Endothelial cell of umbilical vein (primary cell): ENCODE results near the gene CD81. TPM values are rescaled to one million over a fixed set of nuclear protein-coding genes. Genes with fewer than 3 reads are reported as not detected.
A peak's percentile ranks its signal among the peaks of the same experiment; 100 is the strongest.

Experiments used
- BruUV-seq: library from RNA; stranded (reverse); fragments of 400-500 nt; replicated peaks from 2 replicates; lab custom pipeline; 2021; lab: Mats Ljungman, UMichigan
- CTCF ChIA-PET: fragments of 300-600, 350-600 bp; sonication (Branson Sonifier 250); formaldehyde crosslinking; loops from one replicate; lab custom pipeline; 2021; ENCODE audit warnings: antibody characterized with exemption, inconsistent platforms; lab: Charles Lee
- POLR2A ChIA-PET: fragments of 300-600, 350-600 bp; sonication (Branson Sonifier 250); formaldehyde crosslinking; loops from one replicate; lab custom pipeline; 2021; ENCODE audit warnings: antibody characterized with exemption, inconsistent platforms; lab: Charles Lee
- DNase-seq: peaks from one replicate; pipeline ENCODE4 v3.0.0-alpha.2; 2011; ENCODE audit warnings: low read depth, low spot score
- FAIRE-seq: peaks from 2 replicates; lab custom pipeline; 2011; peaks lifted over from hg19 to GRCh38; lab: Jason Lieb, UNC
- H2AFZ ChIP-seq: 2 replicates; pipeline ENCODE4 v1.6.0; 2012; ENCODE audit warnings: low read depth, low read length, control low read depth, inconsistent platforms
- H3K27ac ChIP-seq: 2 replicates; pipeline ENCODE4 v1.5.1; 2011; ENCODE audit warnings: low read depth, mild to moderate bottlenecking, control low read depth, low read length, moderate library complexity; ENCODE audit not compliant: insufficient read depth
- H3K27me3 ChIP-seq, 2 experiments: 2 replicates each; pipeline versions ENCODE4 v1.6.0 to v1.6.1; 2011; ENCODE audit warnings: low read length in 2 of 2, mixed read lengths in 1 of 2; ENCODE audit not compliant: control insufficient read depth in 2 of 2, insufficient read depth in 2 of 2
- H3K36me3 ChIP-seq, 2 experiments: 2 replicates in 1 of 2; 3 replicates in 1 of 2; pipeline ENCODE4 v1.5.1; 2011; ENCODE audit warnings: low read length in 2 of 2, mild to moderate bottlenecking in 1 of 2, moderate library complexity in 1 of 2; ENCODE audit not compliant: control insufficient read depth in 2 of 2, insufficient read depth in 2 of 2; ENCODE audit errors: extremely low read depth in 1 of 2
- H3K4me1 ChIP-seq: 3 replicates; pipeline ENCODE4 v1.5.1; 2011; ENCODE audit warnings: mild to moderate bottlenecking, low read length; ENCODE audit not compliant: control insufficient read depth, insufficient read depth; ENCODE audit errors: extremely low read depth
- H3K4me2 ChIP-seq: 2 replicates; pipeline ENCODE4 v1.6.1; 2011; ENCODE audit warnings: low read length, control low read depth, mixed read lengths; ENCODE audit not compliant: insufficient read depth
- H3K4me3 ChIP-seq, 3 experiments: fragments of 200-600 bp in 1 of 3; sonication (generic), shearing (Covaris generic) in 1 of 3; replicated peaks in 1 of 3; 2 replicates each; pipeline ENCODE4 v1.5.1; 2011 to 2016; ENCODE audit warnings: control low read depth in 3 of 3, low read length in 3 of 3, mild to moderate bottlenecking in 2 of 3, inconsistent platforms in 1 of 3, low read depth in 1 of 3, moderate library complexity in 1 of 3; ENCODE audit not compliant: insufficient read depth in 1 of 3
- H3K79me2 ChIP-seq: 2 replicates; pipeline ENCODE4 v1.6.0; 2012; ENCODE audit warnings: low read length, inconsistent platforms; ENCODE audit not compliant: control insufficient read depth, insufficient read depth
- H3K9ac ChIP-seq: replicated peaks from 2 replicates; pipeline ENCODE3; 2011; ENCODE audit warnings: low read length, control low read depth; ENCODE audit not compliant: insufficient read depth; ENCODE audit errors: extremely low read depth
- H3K9me1 ChIP-seq: replicated peaks from 3 replicates; pipeline ENCODE4 v1.6.0; 2011; ENCODE audit warnings: mild to moderate bottlenecking, low read length; ENCODE audit not compliant: control insufficient read depth, insufficient read depth; ENCODE audit errors: extremely low read depth
- H3K9me3 ChIP-seq: replicated peaks from 2 replicates; pipeline ENCODE4 v1.5.1; 2012; ENCODE audit warnings: low read length, inconsistent platforms; ENCODE audit not compliant: control insufficient read depth, insufficient read depth
- H4K20me1 ChIP-seq: replicated peaks from 2 replicates; pipeline ENCODE3; 2011; ENCODE audit warnings: mild to moderate bottlenecking, low read length; ENCODE audit not compliant: control insufficient read depth, insufficient read depth; ENCODE audit errors: extremely low read depth
- EZH2 ChIP-seq: IDR thresholded peaks from 2 replicates; pipeline ENCODE4 v1.6.1; 2012; ENCODE audit warnings: borderline replicate concordance, low read depth, mild to moderate bottlenecking, moderate library complexity, low read length, inconsistent platforms; ENCODE audit not compliant: severe bottlenecking
- FOS ChIP-seq: IDR thresholded peaks from 2 replicates; pipeline ENCODE4 v1.6.1; 2011; ENCODE audit warnings: mild to moderate bottlenecking, low read length, moderate library complexity, borderline replicate concordance; ENCODE audit not compliant: insufficient read depth
- GATA2 ChIP-seq: IDR thresholded peaks from 2 replicates; pipeline ENCODE4 v1.7.0; 2011; ENCODE audit warnings: low read depth, mild to moderate bottlenecking, moderate library complexity, mixed read lengths, low read length; ENCODE audit not compliant: insufficient read length, insufficient read depth
- JUN ChIP-seq: IDR thresholded peaks from 2 replicates; pipeline ENCODE4 v1.6.1; 2011; ENCODE audit warnings: borderline replicate concordance, low read depth; ENCODE audit not compliant: insufficient read length, insufficient read depth
- MYC ChIP-seq: IDR thresholded peaks from one replicate; pipeline ENCODE4 v1.6.1; 2011; ENCODE audit warnings: mild to moderate bottlenecking, low read depth, low read length
- POLR2A ChIP-seq: IDR thresholded peaks from 2 replicates; pipeline ENCODE4 v1.6.1; 2012; ENCODE audit warnings: low read depth, mild to moderate bottlenecking, control low read depth, low read length
- POLR2AphosphoS5 ChIP-seq: IDR thresholded peaks from 2 replicates; pipeline ENCODE4 v1.6.1; 2012; ENCODE audit warnings: low read depth, mild to moderate bottlenecking, control low read depth, low read length, moderate library complexity; ENCODE audit not compliant: insufficient read depth
- dilution Hi-C: fragments of 300-500 bp; cut with MboI; formaldehyde crosslinking; loops from one replicate; pipeline ENCODE4 v1.15.0; 2019; ENCODE audit warnings: low sequenced_read_pairs; ENCODE audit not compliant: extremely low pct_ligation_motif_present
- intact Hi-C: fragments of 100-400 bp; cut with micrococcal nuclease; formaldehyde crosslinking; loops from one replicate; pipeline ENCODE4 v1.10.0; 2022
- polyA plus RNA-seq, 4 experiments: library from polyadenylated mRNA; depleted of rRNA in 3 of 4; stranded (reverse) in 3 of 4; unstranded in 1 of 4; fragments of >200 nt; gene quantifications; 2 replicates each; pipeline versions ENCODE4 v1.2.1 to v1.2.3, GENCODE V29; 2011 to 2012; ENCODE audit warnings: missing spikeins in 1 of 4
- total RNA-seq: library from RNA; stranded (reverse); gene quantifications from 2 replicates; pipeline ENCODE4 v1.2.3, GENCODE V29; 2021
- TF ChIP-seq, protein P1 (sequence below), 2 donors: IDR thresholded peaks; 1 replicate in 1 of 2; 2 replicates in 1 of 2; pipeline ENCODE4 v1.5.1; 2011; ENCODE audit warnings: low read length in 2 of 2, mild to moderate bottlenecking in 2 of 2, moderate library complexity in 2 of 2, control low read depth in 1 of 2, inconsistent platforms in 1 of 2, low read depth in 1 of 2; ENCODE audit not compliant: insufficient read depth in 1 of 2; ENCODE audit errors: extremely low read depth in 1 of 2
- TF ChIP-seq, protein P2 (sequence below): IDR thresholded peaks from 2 replicates; pipeline ENCODE4 v1.6.1; 2011; ENCODE audit not compliant: insufficient read depth, insufficient read length

The CD81 gene
- total and polyA plus RNA-seq, 2 donors (not counting 3 experiments of a cell fraction or from before 2014, with no cell fraction given), result 409 to 802 TPM

DNA sequence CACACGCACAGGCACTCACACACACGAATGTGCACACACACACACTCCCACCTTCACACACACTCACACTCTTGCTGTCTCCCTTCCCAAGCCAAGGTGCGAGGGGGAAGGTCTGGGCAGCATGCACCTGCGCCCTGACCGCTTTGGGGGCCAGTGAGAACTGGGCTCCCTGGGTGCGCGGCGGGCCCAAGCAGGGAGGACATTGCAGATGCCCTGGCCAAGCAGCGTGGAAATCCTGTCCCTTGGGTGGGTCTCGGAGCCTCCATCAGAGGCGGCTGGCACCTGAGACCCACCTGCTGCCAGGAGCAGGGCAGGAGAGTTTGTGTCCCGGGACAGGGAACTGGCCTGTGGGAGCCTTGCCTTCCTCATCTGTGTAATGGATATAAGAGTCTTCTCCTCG lies 3.3 kb downstream of the CD81 start:
- ChIA-PET CTCF (interaction anchor here (1.3 kb wide), 1 partner anchor 39 kb away, joined by 4 read pairs; no protein-coding TSS in a partner anchor), POLR2A (no interaction called here)
- no TSS peak for BruUV-seq
- Histone ChIP-seq H3K9me3 (no peaks in the 10 kb centered on the region), H3K4me3 (no peak overlapping the region), H3K9me1 (no peaks in the 10 kb centered on the region), H3K79me2 (peaks cover 77% of the 10 kb centered on the region), H4K20me1 (no peaks in the 10 kb centered on the region), H3K4me2 (peak overlapping the region; percentile 5), H3K27me3 (no peaks in the 10 kb centered on the region), H3K36me3 (peaks cover 0 to 2% of the 10 kb centered on the region in 2 experiments), H3K9ac (peak overlapping the region; percentile 25), H2AFZ (no peak overlapping the region), H3K27ac (peak overlapping the region; percentile 91), H3K4me1 (peaks cover 49% of the 10 kb centered on the region)
- FAIRE-seq (no peak), DNase-seq (no peak)
- dilution Hi-C loops, result no loop called here
- intact Hi-C loops, result no loop called here
- no peak for TF ChIP-seq MYC
- TF ChIP-seq EZH2, result no peak
- TF ChIP-seq, protein P1, sequence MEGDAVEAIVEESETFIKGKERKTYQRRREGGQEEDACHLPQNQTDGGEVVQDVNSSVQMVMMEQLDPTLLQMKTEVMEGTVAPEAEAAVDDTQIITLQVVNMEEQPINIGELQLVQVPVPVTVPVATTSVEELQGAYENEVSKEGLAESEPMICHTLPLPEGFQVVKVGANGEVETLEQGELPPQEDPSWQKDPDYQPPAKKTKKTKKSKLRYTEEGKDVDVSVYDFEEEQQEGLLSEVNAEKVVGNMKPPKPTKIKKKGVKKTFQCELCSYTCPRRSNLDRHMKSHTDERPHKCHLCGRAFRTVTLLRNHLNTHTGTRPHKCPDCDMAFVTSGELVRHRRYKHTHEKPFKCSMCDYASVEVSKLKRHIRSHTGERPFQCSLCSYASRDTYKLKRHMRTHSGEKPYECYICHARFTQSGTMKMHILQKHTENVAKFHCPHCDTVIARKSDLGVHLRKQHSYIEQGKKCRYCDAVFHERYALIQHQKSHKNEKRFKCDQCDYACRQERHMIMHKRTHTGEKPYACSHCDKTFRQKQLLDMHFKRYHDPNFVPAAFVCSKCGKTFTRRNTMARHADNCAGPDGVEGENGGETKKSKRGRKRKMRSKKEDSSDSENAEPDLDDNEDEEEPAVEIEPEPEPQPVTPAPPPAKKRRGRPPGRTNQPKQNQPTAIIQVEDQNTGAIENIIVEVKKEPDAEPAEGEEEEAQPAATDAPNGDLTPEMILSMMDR (IDR thresholded peaks at IDR 0.05; ENCODE audit: extremely low read depth in 1 of 2, insufficient read depth in 1 of 2, low read depth in 1 of 2, low read length in 2 of 2), result no peak
- TF ChIP-seq, protein P2, sequence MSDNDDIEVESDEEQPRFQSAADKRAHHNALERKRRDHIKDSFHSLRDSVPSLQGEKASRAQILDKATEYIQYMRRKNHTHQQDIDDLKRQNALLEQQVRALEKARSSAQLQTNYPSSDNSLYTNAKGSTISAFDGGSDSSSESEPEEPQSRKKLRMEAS, result no peak
- no peak for TF ChIP-seq GATA2
- no peak for TF ChIP-seq JUN
- TF ChIP-seq FOS, result no peak
- TF ChIP-seq POLR2AphosphoS5, result no peak
- no peak for TF ChIP-seq POLR2A
